Activated T-cell treated with anti-CD3 and anti-CD28 coated beads for 1 hour (primary cell): ENCODE results near the gene ANKS1A.
"Not testable (repeated sequence)": the region's sequence is repeated elsewhere in the genome, so short reads cannot be mapped to it uniquely, and the experiment has no call there.

Source experiments
- DNase-seq: peaks from one replicate; pipeline ENCODE4 v3.0.0-alpha.2; 2020; ENCODE audit warnings: low read depth

The ANKS1A gene

GRCh38 chr6:35107761-35108160 lies 218.7 kb downstream of the ANKS1A start:
- not testable (repeated sequence) for DNase-seq

GRCh38 chr6:35108309-35108885 lies 219.3 kb downstream of the ANKS1A start:
- no peak for DNase-seq

- DNase-seq, result no peak
These were observed 231.7 kb downstream of the ANKS1A start for GRCh38 chr6:35120746-35121145.

- DNase-seq, result no peak
These were observed 235.3 kb downstream of the ANKS1A start for GRCh38 chr6:35124356-35124755.

GRCh38 chr6:35128042-35128441 lies 239.0 kb downstream of the ANKS1A start:
- no peak for DNase-seq

GRCh38 chr6:35128496-35128895 lies 239.4 kb downstream of the ANKS1A start:
- DNase-seq, result no peak

GRCh38 chr6:35136185-35136584 lies 247.1 kb downstream of the ANKS1A start:
- no peak for DNase-seq

GRCh38 chr6:35138191-35138590 lies 249.1 kb downstream of the ANKS1A start:
- not testable (repeated sequence) for DNase-seq

- DNase-seq, result no peak
These were observed 250.4 kb downstream of the ANKS1A start for GRCh38 chr6:35139470-35139869.

GRCh38 chr6:35139924-35140638 lies 251.0 kb downstream of the ANKS1A start:
- DNase-seq, result peak; percentile 31

- DNase-seq, result no peak
These were observed 251.6 kb downstream of the ANKS1A start for GRCh38 chr6:35140639-35141006.
